Activated CD8-positive, alpha-beta memory T cell treated with anti-CD3 and anti-CD28 coated beads, Interleukin-2, amount 50 U/mL, for 24 hours (primary cell): Measurements from ENCODE around the gene KLHL17.
"Not testable (repeated sequence)": the region's sequence is repeated elsewhere in the genome, so short reads cannot be mapped to it uniquely, and the experiment has no call there.

ENCODE experiments used
- DNase-seq: peaks from one replicate; pipeline ENCODE4 v3.0.0-alpha.2; 2020; ENCODE audit errors: extremely low read depth

Gene KLHL17

DNA sequence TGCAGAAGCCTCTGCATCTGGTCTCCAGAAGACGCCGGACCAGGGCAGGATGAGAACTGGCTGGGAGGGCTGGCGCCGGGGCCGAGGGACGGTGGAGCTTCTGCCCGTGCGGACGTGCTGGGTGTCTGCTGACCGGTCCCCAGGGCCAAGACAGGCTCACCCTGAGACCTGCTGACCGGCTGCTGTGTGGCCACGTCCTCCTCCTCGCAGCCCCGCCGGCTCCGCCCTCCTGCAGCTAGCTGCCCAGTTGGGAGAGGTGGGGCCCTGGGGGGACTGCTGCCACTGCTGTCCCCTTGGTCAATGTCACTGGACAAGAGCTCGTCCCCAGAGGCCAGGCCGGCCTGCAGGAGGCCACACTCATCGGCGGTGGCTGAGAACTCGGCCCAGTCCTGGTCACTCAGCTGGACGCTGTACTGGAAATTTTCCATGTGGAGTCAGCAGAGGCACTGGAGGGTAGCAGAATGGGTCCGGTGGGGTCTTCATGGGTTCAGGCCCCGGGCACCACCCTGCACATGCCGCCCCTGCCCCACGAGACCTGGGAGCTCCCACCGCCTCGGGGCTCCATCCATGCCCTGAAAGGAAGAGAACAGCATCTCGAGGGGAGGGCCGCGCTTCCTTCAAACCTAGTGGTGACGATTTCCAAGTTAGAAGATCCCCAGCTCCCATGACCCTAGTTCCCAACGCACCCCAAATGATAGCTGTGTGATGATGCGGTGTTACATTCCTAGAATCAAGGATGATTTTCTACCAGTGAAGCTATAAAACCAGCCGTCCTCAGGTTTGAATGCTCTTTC lies 20.4 kb downstream of the KLHL17 start:
- no peak for DNase-seq

DNA sequence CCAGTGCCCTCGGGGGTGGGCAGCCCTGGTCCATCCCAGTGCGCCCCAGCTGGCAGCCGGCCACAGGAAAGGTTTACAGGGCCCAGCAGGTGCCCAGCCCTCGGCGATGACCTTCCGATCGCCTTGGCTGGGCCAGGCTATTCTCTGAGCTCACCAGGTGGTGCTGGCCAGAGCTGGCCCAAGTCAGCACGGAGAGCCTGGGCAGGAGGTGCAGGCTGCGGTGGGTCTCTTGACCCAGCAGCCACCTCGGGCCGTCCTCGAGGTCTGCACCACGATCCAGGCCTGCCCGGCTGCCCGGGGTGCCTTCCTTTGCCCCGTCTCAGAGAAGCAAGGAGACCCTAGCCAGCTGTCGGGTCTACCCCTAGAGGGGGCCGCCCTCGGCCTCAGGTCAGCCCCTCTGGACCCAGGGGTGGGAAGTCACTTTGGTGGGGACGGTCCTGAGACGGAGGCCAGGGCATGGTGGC lies 21.1 kb downstream of the KLHL17 start:
- DNase-seq, result no peak

DNA sequence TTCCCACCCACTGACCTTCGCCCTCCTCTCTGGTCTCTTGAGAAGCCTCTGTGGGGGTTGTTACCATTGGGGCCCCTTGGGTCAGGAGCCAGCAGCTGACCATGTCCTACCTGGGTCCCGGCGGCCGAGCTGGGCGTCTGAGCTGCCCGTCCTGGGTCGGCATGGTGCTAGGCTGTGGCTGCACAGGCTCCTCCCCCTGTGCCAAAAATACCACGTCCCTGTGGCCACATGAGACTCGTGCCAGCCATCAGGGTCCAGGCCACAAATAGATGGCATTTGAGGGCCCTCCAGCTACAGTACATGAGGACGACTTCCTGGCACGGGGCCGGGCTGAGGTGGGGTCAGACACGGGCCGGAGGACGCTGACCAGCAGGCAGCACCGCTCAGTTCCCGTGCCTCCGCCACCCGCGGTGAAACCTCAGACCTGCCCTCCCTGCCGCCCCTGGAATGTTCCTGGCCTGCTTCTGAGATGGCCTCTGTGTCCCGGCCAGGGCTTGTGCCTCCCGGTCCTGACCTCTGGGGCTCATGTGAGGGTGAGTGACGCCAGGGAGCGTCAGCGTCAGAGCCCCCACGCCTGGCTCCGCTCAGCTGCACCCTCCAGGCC lies 21.7 kb downstream of the KLHL17 start, which contains the start of gene PERM1:
Gene PERM1 (minus strand): TSS at position 139 of the 604 bp plus-strand sequence. CDS start 1,064 bp downstream, outside the sequence.
- no peak for DNase-seq

DNA sequence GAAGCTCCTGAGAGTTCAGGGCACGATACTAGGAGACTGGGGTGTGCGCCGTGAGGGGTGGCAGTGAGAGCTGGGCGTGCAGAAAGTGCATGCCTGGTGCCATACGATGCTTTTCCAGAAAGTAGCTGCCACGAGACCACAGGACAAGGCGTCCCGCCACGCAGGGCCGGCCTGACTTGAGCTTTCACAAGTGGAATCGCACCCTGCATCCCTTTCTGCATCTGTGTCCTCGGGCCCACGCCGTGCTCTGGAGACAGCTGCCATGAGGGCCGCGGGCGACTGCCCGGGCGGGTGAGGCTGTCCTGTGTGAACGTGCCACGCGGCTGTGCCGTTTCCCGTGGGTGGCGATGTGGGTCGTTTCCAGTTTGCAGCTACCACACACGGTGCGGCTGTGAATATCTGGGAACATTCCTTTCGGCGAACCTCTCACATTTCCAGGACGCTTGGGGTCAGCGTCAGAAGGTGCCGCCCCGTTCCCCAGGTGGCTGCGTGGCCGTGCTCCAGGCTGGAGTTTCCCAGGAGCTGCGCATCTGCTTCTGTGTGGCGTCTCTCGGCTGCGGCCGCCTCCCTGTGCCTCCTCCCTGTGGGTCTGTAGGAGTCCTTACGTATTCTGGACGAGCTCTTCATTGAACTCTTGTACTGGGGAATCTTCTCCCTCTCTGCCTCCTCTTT lies 22.5 kb downstream of the KLHL17 start:
- DNase-seq, result no peak

DNA sequence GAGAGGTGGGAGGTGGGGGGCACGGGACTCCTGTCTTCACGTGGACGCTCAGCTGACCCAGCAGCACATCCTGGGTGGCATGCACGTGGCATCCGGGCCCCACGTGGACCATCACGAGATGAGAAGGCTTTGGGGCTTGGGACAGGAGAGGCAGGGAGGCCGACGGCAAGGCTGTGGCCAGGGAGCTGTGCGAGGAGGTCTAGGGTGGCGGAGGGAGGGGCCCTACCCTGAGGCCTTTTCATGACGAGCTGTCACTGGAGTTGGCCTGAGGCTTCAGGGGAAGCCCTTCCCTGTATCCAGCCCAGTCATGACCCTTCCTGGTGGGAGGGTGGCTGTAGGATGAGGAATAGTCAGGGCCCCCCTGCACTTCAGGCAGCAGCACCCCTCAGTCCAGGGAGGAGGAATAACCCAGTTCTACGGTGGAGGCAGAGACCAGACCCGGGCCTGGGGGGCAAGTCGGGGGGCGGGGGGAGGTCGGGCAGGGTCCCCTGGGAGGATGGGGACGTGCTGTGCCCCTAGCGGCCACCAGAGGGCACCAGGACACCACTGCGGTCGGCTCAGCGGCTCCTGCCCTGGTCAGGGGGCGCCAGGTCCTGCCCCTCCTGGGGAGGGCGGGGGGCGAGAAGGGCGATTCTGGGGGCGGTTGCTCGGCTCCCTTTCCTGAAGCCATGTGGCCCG lies 23.6 kb downstream of the KLHL17 start:
- no peak for DNase-seq

DNA sequence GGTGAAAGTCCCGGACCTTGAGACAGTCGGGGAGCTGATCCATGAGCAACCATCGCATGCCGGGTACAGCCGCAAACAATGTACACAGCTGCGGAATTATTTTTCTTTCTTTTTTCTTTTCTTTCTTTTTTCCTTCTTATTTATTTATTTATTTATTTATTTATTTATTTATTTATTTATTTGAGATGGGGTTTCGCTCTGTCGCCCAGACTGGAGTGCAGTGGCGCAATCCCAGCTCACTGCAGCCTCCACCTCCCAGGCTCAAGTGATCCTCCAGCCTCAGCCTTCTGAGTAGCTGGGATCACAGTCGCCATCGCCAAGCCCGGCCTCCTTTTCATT lies 24.1 kb downstream of the KLHL17 start:
- no peak for DNase-seq

DNA sequence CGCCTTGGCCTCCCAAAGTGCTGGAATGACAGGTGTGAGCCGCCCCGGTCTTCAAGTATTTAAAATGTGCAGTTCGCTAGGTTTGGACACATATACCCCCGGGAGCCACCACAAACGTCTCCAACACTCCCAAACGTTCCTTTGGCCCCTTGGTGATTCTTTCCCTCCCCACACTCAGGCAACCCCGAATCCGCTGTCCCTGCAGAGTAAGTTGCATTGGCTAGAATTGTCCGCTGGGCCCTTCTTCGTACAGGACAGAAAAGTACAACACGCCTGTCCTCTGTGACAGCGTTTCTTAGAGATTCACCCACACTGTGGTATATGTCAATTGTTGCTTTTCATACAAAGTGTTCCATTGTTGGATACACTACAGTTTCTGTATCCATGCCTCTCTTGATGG lies 24.7 kb downstream of the KLHL17 start:
- no peak for DNase-seq

DNA sequence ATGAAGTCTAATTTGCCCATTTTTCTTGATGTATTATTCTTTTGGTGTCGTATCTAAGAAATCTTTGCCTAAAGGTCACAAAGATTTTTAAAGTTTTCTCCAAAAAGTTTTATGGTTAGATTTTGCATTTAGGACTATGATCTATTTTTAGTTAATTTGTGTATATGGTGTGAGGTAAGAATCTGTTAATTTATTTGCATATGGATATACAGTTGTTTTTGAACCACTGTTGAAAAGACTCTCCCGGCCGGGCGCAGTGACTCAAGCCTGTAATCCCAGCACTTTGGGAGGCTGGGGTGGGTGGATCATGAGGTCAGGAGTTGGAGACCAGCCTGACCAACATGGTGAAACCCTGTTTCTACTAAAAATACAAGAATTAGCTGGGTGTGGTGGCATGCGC lies 27.7 kb downstream of the KLHL17 start:
- DNase-seq, result not testable (repeated sequence)

DNA sequence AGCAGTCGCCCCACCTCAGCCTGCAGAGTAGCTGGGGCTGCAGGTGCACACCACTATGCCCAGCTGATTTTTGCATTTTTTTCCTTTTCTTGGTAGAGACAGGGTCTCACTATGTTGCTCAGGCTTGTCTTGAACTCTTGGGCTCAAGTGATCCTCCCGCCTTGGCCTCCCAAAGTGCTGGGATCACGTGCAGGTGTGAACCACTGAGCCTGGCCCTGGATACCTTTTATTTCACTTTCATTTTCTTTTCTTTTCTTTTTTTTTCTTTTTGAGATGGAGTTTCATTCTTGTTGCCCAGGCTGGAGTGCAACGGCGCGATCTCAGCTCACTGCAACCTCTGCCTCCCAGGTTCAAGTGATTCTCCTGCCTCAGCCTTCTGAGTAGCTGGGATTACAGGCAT lies 30.9 kb downstream of the KLHL17 start:
- DNase-seq, result not testable (repeated sequence)

DNA sequence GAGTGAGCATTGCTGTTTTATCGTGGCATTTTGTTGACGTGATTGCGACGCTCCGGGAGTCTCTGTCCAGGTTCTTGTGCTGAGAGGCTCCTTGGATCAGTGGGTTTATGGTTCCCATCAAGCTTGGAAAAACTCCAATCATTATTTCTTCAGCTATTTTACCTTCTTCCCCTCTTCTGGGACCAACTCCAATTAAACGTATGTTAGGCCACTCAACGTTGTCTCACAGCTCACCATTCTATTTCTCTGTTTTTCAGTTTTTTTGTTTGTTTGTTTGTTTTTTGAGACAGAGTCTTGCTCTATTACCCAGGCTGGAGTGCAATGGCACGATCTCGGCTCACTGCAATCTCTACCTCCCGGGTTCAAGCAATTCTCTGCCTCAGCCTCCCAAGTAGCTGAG lies 31.5 kb downstream of the KLHL17 start:
- DNase-seq, result no peak

DNA sequence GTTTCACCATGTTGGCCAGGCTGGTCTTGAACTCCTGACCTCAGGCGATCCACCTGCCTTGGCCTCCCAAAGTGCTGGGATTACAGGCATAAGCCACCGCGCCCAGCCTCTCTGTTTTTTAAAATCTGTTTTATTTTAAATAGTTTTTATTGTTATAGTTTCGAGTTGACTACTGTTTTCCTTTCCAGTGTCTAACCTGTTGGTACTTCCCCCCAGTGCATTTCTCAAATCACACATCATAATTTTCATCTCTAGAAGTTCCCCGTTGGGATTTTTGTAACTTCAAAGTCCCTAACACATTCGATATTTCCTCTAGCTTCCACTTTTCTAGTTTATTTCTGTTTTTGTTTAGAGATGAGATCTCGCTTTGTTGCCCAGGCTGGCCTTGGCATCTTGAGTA lies 32.0 kb downstream of the KLHL17 start:
- no peak for DNase-seq

DNA sequence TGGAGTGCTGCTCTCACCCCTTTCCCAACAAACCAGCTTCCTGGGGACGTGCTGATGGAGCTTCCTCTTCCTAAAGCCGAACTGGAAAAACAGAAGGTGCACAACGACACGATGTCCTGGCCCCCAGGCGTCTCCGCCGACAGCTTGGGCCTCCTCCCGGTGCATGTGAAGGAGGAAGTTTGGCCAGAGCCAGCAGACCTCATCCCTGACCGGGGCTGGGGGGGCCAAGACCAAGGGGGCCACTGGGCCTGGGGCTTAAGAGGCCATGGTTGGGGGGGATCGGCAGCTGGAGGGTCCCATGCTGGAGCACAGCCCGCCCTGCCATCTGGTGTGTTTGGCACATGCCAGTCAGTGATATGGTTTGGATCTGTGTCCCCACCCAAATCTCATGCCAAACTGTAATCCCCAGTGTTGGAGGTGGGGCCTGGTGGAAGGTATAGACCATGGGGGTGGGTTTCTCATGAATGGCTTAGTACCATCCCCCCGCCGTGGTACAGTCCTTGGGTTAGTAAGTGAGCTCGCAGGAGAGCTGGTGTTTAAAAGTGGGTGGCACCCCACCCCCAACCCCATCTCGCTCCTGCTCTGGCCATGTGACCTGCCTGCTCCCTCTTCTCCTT lies 33.1 kb downstream of the KLHL17 start:
- no peak for DNase-seq

DNA sequence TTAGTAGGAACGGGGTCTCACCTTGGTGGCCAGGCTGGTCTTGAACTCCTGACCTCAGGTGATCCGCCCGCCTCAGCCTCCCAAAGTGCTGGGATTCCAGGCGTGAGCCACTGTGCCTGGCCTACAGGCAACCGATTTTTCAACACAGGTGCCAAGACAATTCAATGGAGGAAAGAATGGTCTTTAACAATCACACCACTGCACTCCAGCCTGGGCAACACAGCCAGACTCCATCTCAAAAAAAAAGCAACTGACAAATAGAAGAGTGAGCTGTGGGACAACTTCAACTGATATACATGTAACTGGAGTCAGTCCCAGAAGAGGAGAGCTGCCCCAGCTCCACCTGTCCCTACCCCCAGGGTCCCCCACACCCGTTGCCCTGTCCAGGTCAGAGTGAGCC lies 34.2 kb downstream of the KLHL17 start:
- DNase-seq, result not testable (repeated sequence)

DNA sequence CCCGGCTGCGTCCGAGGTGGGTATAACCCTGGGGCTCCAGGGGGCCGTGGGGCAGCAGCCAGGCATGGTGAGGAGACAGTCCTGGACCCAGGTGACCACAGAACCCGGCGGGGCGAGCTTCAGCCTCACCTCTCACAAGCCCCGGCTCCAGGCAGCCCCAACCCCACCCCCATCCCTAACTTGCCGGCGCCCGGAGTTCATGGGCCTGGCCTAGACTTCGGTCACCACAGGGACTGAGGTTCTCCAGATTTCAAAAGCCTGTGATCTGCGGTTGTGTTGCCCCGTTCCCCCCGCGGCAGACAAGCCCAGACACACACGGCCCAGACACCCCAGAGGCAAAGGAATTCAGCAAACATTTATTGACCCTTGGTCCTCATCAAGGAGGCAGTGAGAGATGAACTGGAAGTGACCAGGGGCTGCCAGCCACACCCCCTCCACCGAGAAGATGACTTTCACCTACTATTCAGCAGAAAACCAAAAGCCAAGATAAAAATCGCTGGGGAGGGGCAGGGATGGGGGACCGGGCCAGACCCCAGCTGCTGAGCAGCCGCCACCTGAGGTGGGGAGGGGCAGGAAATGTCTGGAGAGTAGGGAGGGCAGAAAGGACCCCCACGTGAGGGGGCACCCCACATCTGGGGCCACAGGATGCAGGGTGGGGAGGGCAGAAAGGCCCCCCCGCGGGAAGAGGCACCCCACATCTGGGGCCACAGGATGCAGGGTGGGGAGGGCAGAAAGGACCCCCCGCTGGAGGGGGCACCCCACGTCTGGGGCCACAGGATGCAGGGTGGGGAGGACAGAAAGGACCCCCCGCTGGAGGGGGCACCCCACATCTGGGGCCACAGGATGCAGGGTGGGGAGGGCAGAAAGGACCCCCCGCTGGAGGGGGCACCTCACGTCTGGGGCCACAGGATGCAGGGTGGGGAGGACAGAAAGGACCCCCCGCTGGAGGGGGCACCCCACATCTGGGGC lies 35.6 kb downstream of the KLHL17 start:
- no peak for DNase-seq

DNA sequence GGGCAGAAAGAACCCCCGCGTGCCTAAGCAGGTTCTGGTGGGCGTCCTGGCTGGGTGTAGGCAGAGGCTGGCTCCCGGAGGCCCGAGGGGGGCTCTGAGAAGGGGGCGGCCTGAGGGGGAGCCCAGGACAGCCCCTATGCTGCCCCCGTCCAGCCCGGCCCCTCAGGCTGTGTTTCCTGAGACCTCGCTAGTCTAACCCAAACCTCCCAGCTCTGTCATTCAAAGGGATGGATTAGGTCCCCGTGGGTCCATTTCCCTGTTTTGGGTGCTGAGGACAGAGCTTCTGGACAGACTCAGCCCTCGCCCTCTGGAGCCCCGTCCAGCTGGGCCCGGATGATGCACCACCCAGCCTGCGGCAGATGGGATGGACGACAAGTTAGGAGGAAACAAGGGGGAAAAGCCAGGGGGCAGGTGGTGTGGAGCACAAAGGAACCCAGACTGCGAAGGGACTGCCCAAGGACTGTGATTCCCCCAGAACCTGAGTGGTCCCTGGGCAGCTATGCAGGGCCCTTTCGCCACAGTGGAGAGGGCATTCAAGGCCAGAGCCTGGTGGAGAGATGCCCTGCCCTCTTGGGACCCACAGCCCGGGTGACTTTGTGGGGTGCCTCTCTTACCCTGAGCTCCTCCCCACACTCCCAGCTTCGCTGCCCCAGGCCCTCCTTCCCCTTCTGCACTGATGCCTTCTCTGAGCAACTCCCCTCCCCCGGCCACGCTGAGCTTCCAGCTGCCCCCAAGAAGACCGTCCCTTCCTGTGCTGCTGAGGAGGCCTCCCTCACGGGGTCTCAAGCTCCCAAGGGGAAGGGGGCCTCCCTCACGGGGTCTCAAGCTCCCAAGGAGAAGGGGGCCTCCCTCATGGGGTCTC lies 36.7 kb downstream of the KLHL17 start:
- no peak for DNase-seq

DNA sequence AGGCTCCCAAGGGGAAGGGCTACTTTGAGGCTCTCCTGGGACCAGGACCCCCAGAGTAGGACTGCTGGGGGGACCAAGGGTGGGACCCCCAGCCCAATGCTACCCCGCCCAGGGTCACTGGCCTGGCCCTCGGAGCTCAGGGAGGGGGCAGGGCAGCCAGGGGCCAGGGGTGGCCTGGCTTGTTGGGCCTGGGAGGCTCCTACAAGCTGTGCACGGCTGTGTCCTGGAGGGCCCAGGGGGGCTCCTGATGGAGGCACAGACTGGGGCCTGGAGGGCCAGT lies 37.3 kb downstream of the KLHL17 start:
- DNase-seq, result no peak

DNA sequence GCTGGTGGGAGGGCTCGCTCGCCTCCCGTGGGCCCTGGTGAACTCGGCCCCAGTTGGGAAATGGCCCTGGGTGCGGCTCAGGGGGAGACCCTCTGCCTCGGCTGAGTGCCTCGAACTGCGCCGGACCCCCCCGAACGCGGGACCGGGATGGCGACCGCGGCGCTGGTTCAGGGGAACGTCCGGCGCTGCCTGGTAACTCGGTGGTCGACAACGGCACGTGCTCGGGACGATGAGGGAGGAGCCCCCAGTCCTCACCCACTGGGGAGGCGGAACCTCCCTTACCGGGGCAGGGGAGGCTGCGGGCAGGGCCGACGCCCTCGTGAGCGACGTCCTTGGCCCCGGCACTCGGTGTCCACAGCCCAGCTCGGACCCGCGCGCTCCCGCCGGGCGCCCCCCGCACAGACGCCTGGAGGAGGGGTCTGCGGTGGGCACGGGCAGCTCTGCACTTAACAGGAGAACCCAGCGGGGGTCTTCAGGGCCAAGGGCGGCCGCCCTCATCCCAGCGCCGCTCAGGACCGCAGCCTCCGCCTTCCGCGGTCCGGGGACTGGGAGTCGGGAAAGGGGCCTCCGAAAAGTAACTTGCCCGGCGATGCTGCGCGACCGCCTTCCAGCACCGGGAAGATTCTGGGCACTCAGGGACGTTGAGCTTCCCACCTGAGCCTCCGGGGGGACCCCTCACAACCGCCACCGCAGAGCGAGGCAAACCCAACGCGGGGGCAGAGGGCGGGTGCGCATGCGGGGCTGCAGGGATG lies 37.8 kb downstream of the KLHL17 start:
- no peak for DNase-seq

DNA sequence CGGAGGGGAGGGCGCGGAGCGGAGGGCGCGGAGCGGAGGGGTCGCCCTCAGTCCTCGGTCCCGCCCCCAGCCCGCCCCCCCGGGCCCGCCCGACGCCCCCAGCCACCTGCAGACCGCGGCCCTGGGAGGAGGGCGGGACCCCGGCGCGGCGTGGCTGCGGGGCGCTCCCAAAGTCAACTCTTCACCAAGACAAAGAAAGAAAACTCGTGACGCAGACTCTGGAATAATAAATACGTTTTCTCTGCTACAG lies 38.3 kb downstream of the KLHL17 start:
- DNase-seq, result no peak

DNA sequence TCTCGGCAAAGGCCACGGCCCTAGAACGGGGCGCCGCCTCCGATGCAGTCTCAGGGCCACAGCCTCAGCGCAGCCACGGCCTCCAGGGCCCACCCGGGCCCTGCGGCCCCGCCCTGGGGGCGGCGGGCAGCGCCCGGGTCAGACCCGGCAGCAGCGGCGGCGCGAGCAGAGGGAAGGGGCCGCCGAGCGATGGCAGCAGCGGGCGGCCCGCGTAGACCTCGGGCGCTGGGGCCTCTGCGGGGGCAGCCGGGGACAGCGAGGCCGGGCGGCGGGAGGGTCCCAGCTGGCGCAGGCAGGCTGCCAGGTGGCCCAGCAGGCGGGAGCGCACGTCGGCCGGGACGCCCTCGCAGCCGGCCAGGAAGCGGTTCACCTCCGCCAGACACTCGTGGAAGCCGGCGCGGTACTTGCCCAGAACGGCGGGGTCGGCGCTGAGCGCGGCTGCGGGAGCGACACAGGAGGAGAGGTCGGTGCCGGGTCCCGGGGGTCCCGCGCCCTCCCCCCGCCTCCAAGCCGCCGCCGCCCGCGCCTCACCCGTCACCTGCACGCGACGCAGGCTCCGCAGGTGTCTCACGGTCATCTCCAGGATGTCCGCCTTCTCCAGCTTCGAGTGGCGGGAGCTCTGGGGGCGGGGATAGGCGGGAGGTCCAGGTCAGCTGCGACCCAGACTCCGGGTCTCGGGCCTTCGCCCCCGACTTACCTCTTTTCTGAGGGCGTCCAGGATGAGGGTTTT lies 38.8 kb downstream of the KLHL17 start:
- no peak for DNase-seq
